Amniotic epithelial cell (primary cell): ENCODE data around the gene CTNNA2.
"Not testable (repeated sequence)": the region's sequence is repeated elsewhere in the genome, so short reads cannot be mapped to it uniquely, and the experiment has no call there.

ENCODE experiments used
- DNase-seq: peaks from one replicate; pipeline ENCODE4 v3.0.0-alpha.2; 2010; ENCODE audit warnings: low read depth

The CTNNA2 gene

GRCh38 chr2:80080957-80081356 is 568.1 kb downstream of the CTNNA2 start:
- no peak for DNase-seq

GRCh38 chr2:80086831-80087230 is 574.0 kb downstream of the CTNNA2 start:
- peak; percentile 98 for DNase-seq

- no peak for DNase-seq
Observed at GRCh38 chr2:80091237-80091636, 578.4 kb downstream of the CTNNA2 start.

- no peak for DNase-seq
Observed at GRCh38 chr2:80092474-80092873, 579.6 kb downstream of the CTNNA2 start.

- DNase-seq, result not testable (repeated sequence)
Observed at GRCh38 chr2:80098503-80098902, 585.7 kb downstream of the CTNNA2 start.

GRCh38 chr2:80102026-80102425 is 589.2 kb downstream of the CTNNA2 start:
- DNase-seq, result peak; percentile 94

GRCh38 chr2:80105015-80105640 is 592.3 kb downstream of the CTNNA2 start:
- DNase-seq, result peak; percentile 50

GRCh38 chr2:80111185-80111584 is 598.3 kb downstream of the CTNNA2 start:
- DNase-seq, result no peak

- no peak for DNase-seq
Observed at GRCh38 chr2:80112790-80113189, 599.9 kb downstream of the CTNNA2 start.

GRCh38 chr2:80113399-80113798 is 600.5 kb downstream of the CTNNA2 start:
- no peak for DNase-seq

GRCh38 chr2:80114812-80115211 is 602.0 kb downstream of the CTNNA2 start:
- DNase-seq, result peak; percentile 44

GRCh38 chr2:80117401-80117800 is 604.5 kb downstream of the CTNNA2 start:
- no peak for DNase-seq

GRCh38 chr2:80120866-80121265 is 608.0 kb downstream of the CTNNA2 start:
- DNase-seq, result no peak

- no peak for DNase-seq
Observed at GRCh38 chr2:80122675-80123074, 609.8 kb downstream of the CTNNA2 start.

- peak; percentile 88 for DNase-seq
Observed at GRCh38 chr2:80126596-80127189, 613.8 kb downstream of the CTNNA2 start.

GRCh38 chr2:80128080-80128479 is 615.2 kb downstream of the CTNNA2 start:
- no peak for DNase-seq

- DNase-seq, result no peak
Observed at GRCh38 chr2:80132281-80132680, 619.4 kb downstream of the CTNNA2 start.

- DNase-seq, result peak; percentile 43
Observed at GRCh38 chr2:80135001-80135400, 622.1 kb downstream of the CTNNA2 start.

GRCh38 chr2:80136338-80136737 is 623.5 kb downstream of the CTNNA2 start:
- no peak for DNase-seq

- no peak for DNase-seq
Observed at GRCh38 chr2:80139001-80139400, 626.1 kb downstream of the CTNNA2 start.

GRCh38 chr2:80141007-80141726 is 628.3 kb downstream of the CTNNA2 start:
- peak; percentile 16 for DNase-seq

GRCh38 chr2:80145499-80145898 is 632.6 kb downstream of the CTNNA2 start:
- DNase-seq, result no peak

- DNase-seq, result not testable (repeated sequence)
Observed at GRCh38 chr2:80146757-80147156, 633.9 kb downstream of the CTNNA2 start.
